Stimulated activated CD4-positive, alpha-beta T cell treated with anti-CD3 and anti-CD28 coated beads, TNF-alpha, amount 100 ng/mL, for 4 hours (primary cell): Measurements from ENCODE around the gene PMF1.

Source experiments
- DNase-seq, 3 experiments: peaks; one replicate each; pipeline ENCODE4 v3.0.0-alpha.2; 2020; ENCODE audit warnings: low read depth in 3 of 3

PMF1 gene

GRCh38 chr1:156266051-156266450 is 53.2 kb downstream of the PMF1 start:
- DNase-seq, result no peak

- DNase-seq, result no peak
Observed at GRCh38 chr1:156268336-156268735, 55.5 kb downstream of the PMF1 start.

DNA sequence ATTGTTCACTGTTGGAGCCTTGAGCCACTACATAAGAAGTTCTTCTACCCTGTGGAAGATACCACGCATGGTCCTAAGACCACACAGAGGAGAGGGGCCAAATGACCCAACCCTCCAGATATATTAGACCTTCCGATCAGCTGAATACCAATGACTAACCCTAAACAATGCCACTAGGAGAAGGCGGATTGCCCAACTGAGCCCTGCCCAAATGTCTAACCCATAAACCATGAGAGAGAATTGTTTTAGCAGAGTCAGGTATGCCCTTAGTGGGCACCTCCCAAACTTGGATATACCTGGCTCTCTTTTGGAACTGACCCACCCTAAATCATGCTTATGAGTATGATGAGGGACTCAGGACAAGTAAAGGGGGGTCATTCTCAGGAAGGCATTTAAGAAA is 57.5 kb downstream of the PMF1 start:
- DNase-seq, result no peak

DNA sequence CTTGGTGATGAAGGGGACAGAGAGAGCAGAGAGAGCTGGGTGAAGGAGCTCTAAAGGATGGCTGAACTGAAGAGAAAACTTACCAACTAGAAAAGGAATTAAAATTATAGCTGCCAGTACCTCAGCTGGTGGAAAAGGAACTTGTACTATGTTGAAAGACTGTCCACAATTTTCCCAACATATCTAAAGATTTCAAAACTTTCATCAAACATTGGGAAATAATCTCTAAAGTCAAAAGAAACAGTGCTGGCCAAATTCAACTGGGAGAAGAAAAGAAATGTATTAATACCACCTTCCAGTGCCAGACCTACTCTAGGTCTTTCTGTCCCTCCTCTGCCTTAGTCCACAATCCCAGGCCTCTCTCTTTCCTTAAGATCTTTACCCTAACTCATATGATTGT is 63.7 kb downstream of the PMF1 start:
- DNase-seq, result no peak

- no peak for DNase-seq
Observed at GRCh38 chr1:156276966-156277381, 64.2 kb downstream of the PMF1 start.

GRCh38 chr1:156279837-156280236 is 67.0 kb downstream of the PMF1 start:
- no peak for DNase-seq

DNA sequence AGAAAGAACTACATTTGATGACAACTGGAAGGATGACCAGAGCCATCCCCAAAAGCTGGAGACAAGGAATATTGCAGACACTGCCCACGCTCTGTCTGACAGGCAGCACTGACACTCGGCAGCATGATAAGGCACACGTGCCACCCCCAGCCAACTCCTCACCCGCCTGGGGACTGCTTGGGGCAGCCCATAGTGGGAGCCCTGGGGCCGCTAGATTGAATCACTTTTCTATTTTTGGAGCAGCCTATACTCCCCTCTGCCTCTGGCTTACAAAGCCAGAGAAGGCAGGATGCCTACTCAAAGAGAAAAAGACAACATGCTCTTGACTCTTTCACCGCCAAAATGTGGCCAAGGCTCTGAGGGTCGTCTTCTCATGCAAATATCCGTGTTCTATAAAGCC is 68.5 kb downstream of the PMF1 start:
- DNase-seq, result peak in 2 of 3 experiments; percentile 13 to 29

- no peak for DNase-seq
Observed at GRCh38 chr1:156281693-156282478, 69.1 kb downstream of the PMF1 start.

- peak; percentile 88 to 93 (median 92) for DNase-seq
Observed at GRCh38 chr1:156282479-156283222, 69.8 kb downstream of the PMF1 start, which contains the start of gene SMG5. TSS of gene SMG5 (minus strand) at chr1:156282825. CDS start at chr1:156282680, 145 bp downstream.

GRCh38 chr1:156283521-156283920 is 70.7 kb downstream of the PMF1 start:
- DNase-seq, result no peak

- no peak for DNase-seq
Observed at GRCh38 chr1:156284112-156284511, 71.3 kb downstream of the PMF1 start, which contains the start of gene TMEM79. TSS of gene TMEM79 (plus strand) at chr1:156284325. CDS start at chr1:156285227, 902 bp downstream.

DNA sequence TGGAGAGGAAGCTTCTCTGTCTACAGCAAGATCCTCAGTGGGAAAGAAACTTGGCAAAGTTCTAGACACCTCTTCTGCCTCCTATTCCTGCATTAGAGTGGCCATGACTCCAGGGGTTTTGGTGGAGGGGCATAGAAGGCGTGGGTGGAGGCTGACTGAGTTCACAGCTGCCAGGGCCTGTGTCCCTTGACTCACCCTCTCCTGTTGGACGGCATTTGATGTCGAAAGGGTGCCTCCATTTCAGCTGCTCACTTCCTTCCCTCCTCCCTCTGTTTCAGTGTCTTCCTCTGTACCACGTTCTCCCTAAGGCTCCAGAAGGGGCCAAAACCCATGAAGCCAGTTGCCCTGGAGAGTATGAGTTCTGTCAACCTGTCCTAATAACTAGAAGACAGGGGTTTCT is 72.0 kb downstream of the PMF1 start:
- no peak for DNase-seq

DNA sequence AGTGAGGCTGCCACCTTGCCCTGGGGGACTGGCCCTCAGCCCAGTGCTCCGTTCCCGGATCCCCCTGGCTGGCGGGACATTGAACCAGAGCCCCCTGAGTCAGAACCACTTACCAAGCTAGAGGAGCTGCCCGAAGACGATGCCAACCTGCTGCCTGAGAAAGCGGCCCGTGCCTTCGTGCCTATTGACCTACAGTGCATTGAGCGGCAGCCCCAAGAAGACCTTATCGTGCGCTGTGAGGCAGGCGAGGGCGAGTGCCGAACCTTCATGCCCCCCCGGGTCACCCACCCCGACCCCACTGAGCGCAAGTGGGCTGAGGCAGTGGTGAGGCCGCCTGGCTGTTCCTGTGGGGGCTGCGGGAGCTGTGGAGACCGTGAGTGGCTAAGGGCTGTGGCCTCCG is 72.6 kb downstream of the PMF1 start:
- no peak for DNase-seq

GRCh38 chr1:156286061-156286460 is 73.3 kb downstream of the PMF1 start:
- DNase-seq, result no peak
